Lower lobe of right lung (tissue), 2 donors: Measurements from ENCODE around the gene SH3PXD2B. TPM values are rescaled to one million over a fixed set of nuclear protein-coding genes. Genes with fewer than 3 reads are reported as not detected.

Experiments
- ATAC-seq, 2 donors: fragments of 200-7000 bp; cut with Tn5 transposase; one replicate each; pipeline ENCODE4 v1.9.1; 2020 to 2022; ENCODE audit warnings: mild to moderate bottlenecking in 2 of 2, moderate library complexity in 2 of 2
- DNase-seq: peaks from one replicate; pipeline ENCODE4 v3.0.0-alpha.2; 2020
- H3K27ac ChIP-seq: fragments of 200-600 bp; one replicate; pipeline ENCODE4 v1.8.0; 2022
- H3K27me3 ChIP-seq: fragments of 200-600 bp; one replicate; pipeline ENCODE4 v1.8.0; 2022; ENCODE audit warnings: low read depth
- H3K36me3 ChIP-seq: fragments of 200-600 bp; one replicate; pipeline ENCODE4 v1.8.0; 2022; ENCODE audit warnings: mild to moderate bottlenecking
- H3K4me1 ChIP-seq: fragments of 200-600 bp; one replicate; pipeline ENCODE4 v1.8.0; 2022
- H3K4me3 ChIP-seq: fragments of 200-600 bp; one replicate; pipeline ENCODE4 v1.8.0; 2022; ENCODE audit warnings: mild to moderate bottlenecking
- H3K9me3 ChIP-seq: fragments of 200-600 bp; one replicate; pipeline ENCODE4 v1.8.0; 2022
- CTCF ChIP-seq: fragments of 200-600 bp; IDR thresholded peaks from one replicate; pipeline ENCODE4 v1.8.0; 2022; ENCODE audit warnings: antibody characterized with exemption, mild to moderate bottlenecking
- intact Hi-C: fragments of 100-400 bp; cut with DNase I; formaldehyde crosslinking; loops from one replicate; pipeline ENCODE4 v1.11.0; 2022
- total RNA-seq: library from RNA; stranded (reverse); fragmentation: NEBNext Ultra II Directional; extraction: Animal tissue kit (Norgen Biotek cat#: 25700); gene quantifications from one replicate; pipeline ENCODE4 v1.2.1, GENCODE V29; 2021
- donor health status: DM: no; HTN: yes; CAD: no; lungs with severe emphysema.

The SH3PXD2B gene
- total RNA-seq, 1 donor from 2014 or later, result 49.8 TPM

- ATAC-seq (no peak), DNase-seq (no peak)
- H3K27me3 ChIP-seq, result no peaks in the 10 kb centered on the region
- H3K4me3 ChIP-seq, result peak overlapping the region; percentile 92
- TF ChIP-seq CTCF, result no peak
- intact Hi-C loops, result no loop called here
- peaks cover 20% of the 10 kb centered on the region for H3K4me1 ChIP-seq
- H3K36me3 ChIP-seq, result no peaks in the 10 kb centered on the region
- peak overlapping the region; percentile 88 for H3K27ac ChIP-seq
- no peaks in the 10 kb centered on the region for H3K9me3 ChIP-seq
These were observed 171.9 kb downstream of the SH3PXD2B start for GRCh38 chr5:172282272-172283019.

DNA sequence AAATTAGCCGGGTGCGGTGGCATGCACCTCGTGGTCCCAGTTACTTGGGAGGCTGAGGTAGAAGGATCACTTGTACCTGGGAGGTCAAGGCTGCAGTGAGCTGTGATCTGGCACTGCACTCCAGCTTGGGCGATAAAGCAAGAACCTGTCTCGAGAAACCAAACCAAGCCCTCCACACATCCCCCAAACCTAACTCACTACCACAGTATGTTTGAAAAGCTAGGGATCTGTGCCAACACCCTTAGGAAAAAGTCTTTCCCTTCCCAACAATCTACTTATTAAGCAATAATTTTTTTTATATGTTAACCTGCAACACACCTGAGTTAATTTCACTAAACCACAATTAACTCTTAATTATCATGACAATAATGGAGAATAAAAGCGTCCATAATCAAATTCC is 173.0 kb downstream of the SH3PXD2B start:
- ATAC-seq, result no peak

DNA sequence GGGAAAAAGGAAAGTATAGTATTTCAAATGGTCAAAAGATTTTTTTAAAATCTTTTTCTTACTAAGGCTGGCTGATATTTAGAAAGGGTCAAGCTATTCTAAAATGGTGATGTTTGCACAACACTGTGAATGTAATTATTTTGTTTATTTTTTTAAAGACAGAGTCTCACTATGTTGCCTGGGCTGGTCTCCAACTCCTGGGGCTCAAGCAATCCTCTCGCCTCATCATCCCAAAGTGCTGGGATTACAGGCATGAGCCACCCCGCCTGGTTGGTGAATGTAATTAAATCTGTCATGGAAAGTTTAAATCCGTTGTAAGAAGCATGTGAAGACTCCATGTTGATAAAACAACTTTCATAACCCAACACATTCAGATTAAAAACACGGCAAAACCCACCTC is 173.4 kb downstream of the SH3PXD2B start:
- Histone ChIP-seq H3K4me1 (peaks cover 23% of the 10 kb centered on the region), H3K4me3 (peak overlapping the region; percentile 92), H3K36me3 (no peaks in the 10 kb centered on the region), H3K27me3 (no peaks in the 10 kb centered on the region), H3K27ac (no peak overlapping the region), H3K9me3 (no peaks in the 10 kb centered on the region)
- no peak for DNase-seq
- intact Hi-C loops, result no loop called here
- ATAC-seq, result no peak
- TF ChIP-seq CTCF, result no peak

More for the DNA sequence above, 173.0 kb downstream of the SH3PXD2B start:
- Histone ChIP-seq H3K27ac (no peak overlapping the region), H3K36me3 (no peaks in the 10 kb centered on the region), H3K9me3 (no peaks in the 10 kb centered on the region), H3K4me1 (peaks cover 20% of the 10 kb centered on the region), H3K27me3 (no peaks in the 10 kb centered on the region), H3K4me3 (peak overlapping the region; percentile 92)
- intact Hi-C loops, result no loop called here
- TF ChIP-seq CTCF, result no peak
- no peak for DNase-seq

GRCh38 chr5:172280317-172280716 is 174.0 kb downstream of the SH3PXD2B start:
- no peak for TF ChIP-seq CTCF
- DNase-seq (no peak), ATAC-seq (no peak)
- Histone ChIP-seq H3K36me3 (no peaks in the 10 kb centered on the region), H3K27me3 (no peaks in the 10 kb centered on the region), H3K27ac (no peak overlapping the region), H3K4me1 (peaks cover 29% of the 10 kb centered on the region), H3K9me3 (no peaks in the 10 kb centered on the region), H3K4me3 (no peak overlapping the region)
- intact Hi-C loops, result no loop called here

- Histone ChIP-seq H3K9me3 (no peaks in the 10 kb centered on the region), H3K4me3 (no peak overlapping the region), H3K27me3 (no peaks in the 10 kb centered on the region), H3K36me3 (no peaks in the 10 kb centered on the region), H3K4me1 (peaks cover 39% of the 10 kb centered on the region), H3K27ac (no peak overlapping the region)
- ATAC-seq, result no peak
- DNase-seq, result no peak
- TF ChIP-seq CTCF, result no peak
- intact Hi-C loops, result no loop called here
These were observed 176.0 kb downstream of the SH3PXD2B start for GRCh38 chr5:172278356-172278755.
